ENCODE results near the gene LMO1. TPM values are rescaled to one million over a fixed set of nuclear protein-coding genes. Genes with fewer than 3 reads are reported as not detected.

The LMO1 gene
- total RNA-seq, 1 experiment from 2014 or later, result not detected

DNA sequence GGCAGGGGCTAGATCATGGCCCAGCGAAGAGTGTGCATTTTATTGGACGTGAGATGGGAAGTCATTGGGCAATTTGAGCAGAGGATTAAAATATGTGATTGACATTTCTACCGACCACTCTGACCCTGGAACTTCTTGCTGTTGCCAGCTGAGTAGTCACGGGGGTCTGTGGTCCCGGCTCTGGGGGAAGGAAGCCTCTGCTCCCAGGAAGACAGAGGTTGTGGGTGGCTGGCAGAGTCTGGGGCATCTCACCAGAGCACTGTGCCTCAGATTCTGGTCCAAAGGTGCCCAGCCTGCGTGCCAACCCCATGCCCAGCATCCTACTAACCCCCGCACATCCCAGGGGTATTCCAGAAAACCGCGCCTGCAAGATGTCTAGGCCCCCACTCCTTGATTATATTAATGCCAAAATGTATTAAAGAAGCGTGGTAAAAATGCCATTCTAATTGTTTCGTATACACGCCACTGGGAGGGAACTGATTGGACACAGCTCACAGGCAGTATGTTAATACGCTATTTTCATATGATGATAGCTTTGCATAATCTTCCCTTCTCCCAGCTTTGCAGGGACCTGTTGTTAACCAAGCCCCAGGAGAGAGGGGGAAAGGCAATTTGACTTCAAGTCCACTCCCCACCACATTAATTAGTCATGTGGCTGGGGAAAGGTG, 25.3 kb upstream of the LMO1 start:
- BruUV-seq (replicated peaks), result no TSS peak
- CTCF ChIA-PET, result no interaction called here
- H3K79me2 ChIP-seq (ENCODE audit: low read depth), result no peaks in the 10 kb centered on the region

DNA sequence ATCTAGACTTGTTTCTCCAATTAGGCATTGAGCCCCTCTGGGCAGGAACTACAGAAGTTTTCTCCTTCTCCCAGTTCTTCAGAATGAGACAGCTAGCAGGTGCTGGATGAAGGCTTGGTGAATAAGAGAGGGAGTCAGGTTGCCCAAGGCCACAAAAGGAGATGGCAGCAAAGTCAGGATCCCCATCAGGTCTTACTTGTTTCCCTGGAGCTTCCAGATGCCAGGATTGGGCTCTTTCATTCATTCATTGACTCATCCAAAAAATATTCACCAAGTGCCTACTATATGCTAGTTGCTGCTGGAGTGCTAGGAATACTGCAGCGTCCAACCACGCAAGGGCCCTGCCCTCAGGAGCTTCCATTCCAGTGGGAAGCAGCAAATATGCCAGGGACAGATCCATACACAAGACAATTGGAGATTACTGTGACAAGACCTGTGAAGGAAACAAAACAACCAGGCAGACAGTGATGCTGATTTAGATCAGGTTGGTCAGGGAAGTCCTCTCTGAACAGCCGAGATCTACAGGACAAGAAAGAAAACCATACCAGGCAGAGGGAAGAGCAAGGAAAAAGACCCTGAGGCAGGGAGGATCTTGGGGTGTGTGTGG, 24.6 kb upstream of the LMO1 start:
- Histone ChIP-seq H4K20me1 (ENCODE audit: insufficient read depth) (no peaks in the 10 kb centered on the region), H2AFZ (no peak overlapping the region), H3K9me2 (ENCODE audit: insufficient read depth) (no peaks in the 10 kb centered on the region), H3K9me3 (ENCODE audit: insufficient read depth, low read depth) (no peaks in the 10 kb centered on the region), H3K27me3 (ENCODE audit: insufficient read depth, low read depth) (no peaks in the 10 kb centered on the region), H3K36me3 (ENCODE audit: low read depth) (no peaks in the 10 kb centered on the region), H3K4me3 (no peak overlapping the region), H3K4me2 (no peak overlapping the region), H3F3A (ENCODE audit: insufficient read depth, low read depth) (no peaks in the 10 kb centered on the region), H3K27ac (no peak overlapping the region), H3K4me1 (replicated peaks; ENCODE audit: insufficient read depth) (no peaks in the 10 kb centered on the region), H3K79me2 (ENCODE audit: low read depth) (no peaks in the 10 kb centered on the region)
- DNase-seq, result peak in 1 of 2 experiments; percentile 42
- intact Hi-C loops (cut with micrococcal nuclease; ENCODE audit: unreplicated experiment), result no loop called here
- BruUV-seq (replicated peaks), result no TSS peak
- TF ChIP-seq CTCF (conservative IDR thresholded peaks at IDR 0.05) (no peak), EZH2 (IDR thresholded peaks at IDR 0.05; ENCODE audit: low read depth) (no peak)
- CTCF ChIA-PET, result no interaction called here
- POLR2A ChIA-PET (ENCODE audit: unreplicated experiment), result no interaction called here

More for the DNA sequence above, 25.3 kb upstream of the LMO1 start:
- no peaks in the 10 kb centered on the region for H3K36me3 ChIP-seq (ENCODE audit: low read depth)
- H3K27me3 ChIP-seq (ENCODE audit: insufficient read depth, low read depth), result no peaks in the 10 kb centered on the region
- H3K4me2 ChIP-seq, result no peak overlapping the region
- intact Hi-C loops (cut with micrococcal nuclease; ENCODE audit: unreplicated experiment), result no loop called here
- no peak for TF ChIP-seq EZH2 (IDR thresholded peaks at IDR 0.05; ENCODE audit: low read depth)
- no peak for TF ChIP-seq CTCF (conservative IDR thresholded peaks at IDR 0.05)
- no peaks in the 10 kb centered on the region for H4K20me1 ChIP-seq (ENCODE audit: insufficient read depth)
- no peak for DNase-seq
- no peaks in the 10 kb centered on the region for H3F3A ChIP-seq (ENCODE audit: insufficient read depth, low read depth)
- POLR2A ChIA-PET (ENCODE audit: unreplicated experiment), result no interaction called here
- H2AFZ ChIP-seq, result no peak overlapping the region
- no peaks in the 10 kb centered on the region for H3K4me1 ChIP-seq (replicated peaks; ENCODE audit: insufficient read depth)
- no peak overlapping the region for H3K27ac ChIP-seq
- H3K9me3 ChIP-seq (ENCODE audit: insufficient read depth, low read depth), result no peaks in the 10 kb centered on the region
- H3K9me2 ChIP-seq (ENCODE audit: insufficient read depth), result no peaks in the 10 kb centered on the region
- no peak overlapping the region for H3K4me3 ChIP-seq

DNA sequence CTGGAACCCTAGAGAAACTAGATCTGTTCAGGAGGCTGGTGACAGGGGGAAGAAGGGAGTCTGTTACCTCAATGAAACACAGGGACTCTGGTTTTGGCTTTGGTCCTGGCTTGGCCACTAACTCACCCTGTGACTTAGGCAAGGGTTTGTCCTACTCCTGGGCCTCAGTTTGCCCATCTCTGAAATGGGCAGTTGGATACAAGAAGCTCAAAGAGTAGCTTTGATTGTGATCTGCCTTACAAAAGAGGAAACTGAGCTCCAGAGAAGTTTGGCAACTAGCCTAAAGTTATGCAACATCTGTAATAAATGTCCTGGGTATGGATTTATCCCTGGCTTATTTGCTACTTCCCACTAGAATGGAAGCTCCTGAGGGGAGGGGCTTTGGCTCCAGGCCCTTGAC, 24.0 kb upstream of the LMO1 start:
- Histone ChIP-seq H3K27ac (no peak overlapping the region), H3K9me2 (ENCODE audit: insufficient read depth) (no peaks in the 10 kb centered on the region), H3K4me2 (no peak overlapping the region), H3F3A (ENCODE audit: insufficient read depth, low read depth) (no peaks in the 10 kb centered on the region), H3K27me3 (ENCODE audit: insufficient read depth, low read depth) (no peaks in the 10 kb centered on the region), H3K36me3 (ENCODE audit: low read depth) (no peaks in the 10 kb centered on the region), H2AFZ (no peak overlapping the region), H3K4me1 (replicated peaks; ENCODE audit: insufficient read depth) (no peaks in the 10 kb centered on the region), H3K9me3 (ENCODE audit: insufficient read depth, low read depth) (no peaks in the 10 kb centered on the region), H3K79me2 (ENCODE audit: low read depth) (no peaks in the 10 kb centered on the region), H4K20me1 (ENCODE audit: insufficient read depth) (no peaks in the 10 kb centered on the region), H3K4me3 (no peak overlapping the region)
- no peak for DNase-seq
- ChIA-PET POLR2A (ENCODE audit: unreplicated experiment) (no interaction called here), CTCF (no interaction called here)
- intact Hi-C loops (cut with micrococcal nuclease; ENCODE audit: unreplicated experiment), result no loop called here
- TF ChIP-seq EZH2 (IDR thresholded peaks at IDR 0.05; ENCODE audit: low read depth) (no peak), CTCF (conservative IDR thresholded peaks at IDR 0.05) (no peak)
- BruUV-seq (replicated peaks), result no TSS peak

All from PC-9 (cell line).